Loucy (cell line): Measurements from ENCODE around the gene PTGS2.
"Not testable (repeated sequence)": the region's sequence is repeated elsewhere in the genome, so short reads cannot be mapped to it uniquely, and the experiment has no call there.

Source experiments
- H2AFZ ChIP-seq: fragments of 200-600 bp; sonication (generic); 2 replicates; pipeline ENCODE4 v1.6.0; 2016; ENCODE audit warnings: antibody characterized with exemption, mild to moderate bottlenecking, low read length, moderate library complexity
- H3F3A ChIP-seq: fragments of 200-600 bp; 2 replicates; pipeline ENCODE4 v1.6.0; 2016; ENCODE audit warnings: antibody characterized with exemption, low read depth, mild to moderate bottlenecking
- H3K27me3 ChIP-seq: fragments of 200-600 bp; sonication (generic); 2 replicates; pipeline ENCODE4 v1.6.1; 2014; ENCODE audit warnings: low read length, mild to moderate bottlenecking; ENCODE audit not compliant: insufficient read depth, poor library complexity, severe bottlenecking
- H3K36me3 ChIP-seq: fragments of 200-600 bp; sonication (generic); 2 replicates; pipeline ENCODE4 v1.6.1; 2016; ENCODE audit warnings: low read length; ENCODE audit not compliant: insufficient read depth
- H3K4me1 ChIP-seq: fragments of 200-600 bp; sonication (generic); 2 replicates; pipeline ENCODE4 v1.5.1; 2014; ENCODE audit warnings: low read length, mild to moderate bottlenecking; ENCODE audit not compliant: insufficient read depth, poor library complexity, severe bottlenecking
- H3K4me2 ChIP-seq: fragments of 200-600 bp; sonication (generic); 2 replicates; pipeline ENCODE4 v1.6.0; 2014; ENCODE audit warnings: antibody characterized with exemption, low read length, low read depth, mild to moderate bottlenecking; ENCODE audit not compliant: poor library complexity, severe bottlenecking
- H3K4me3 ChIP-seq: fragments of 200-600 bp; sonication (generic); 2 replicates; pipeline ENCODE4 v1.5.1; 2014; ENCODE audit warnings: low read length, mild to moderate bottlenecking, mixed read lengths; ENCODE audit not compliant: poor library complexity, severe bottlenecking
- H3K79me2 ChIP-seq: fragments of 200-600 bp; sonication (generic); 2 replicates; pipeline ENCODE4 v1.6.1; 2014; ENCODE audit warnings: low read length; ENCODE audit not compliant: insufficient read depth
- H3K9ac ChIP-seq: fragments of 200-600 bp; sonication (generic); 2 replicates; pipeline ENCODE4 v1.6.0; 2014; ENCODE audit warnings: mild to moderate bottlenecking, low read depth, low read length, moderate library complexity; ENCODE audit not compliant: poor library complexity, severe bottlenecking
- H3K9me2 ChIP-seq: fragments of 200-600 bp; sonication (generic); replicated peaks from 2 replicates; pipeline ENCODE4 v1.6.1; 2016; ENCODE audit warnings: low read depth, low read length, mixed read lengths
- H3K9me3 ChIP-seq: fragments of 200-600 bp; sonication (generic); 2 replicates; pipeline ENCODE4 v1.6.1; 2014; ENCODE audit warnings: mild to moderate bottlenecking, antibody characterized with exemption, low read length, low read depth; ENCODE audit not compliant: insufficient read depth
- H4K20me1 ChIP-seq: fragments of 200-600 bp; sonication (generic); 2 replicates; pipeline ENCODE4 v1.6.0; 2014; ENCODE audit warnings: antibody characterized with exemption, low read length, mild to moderate bottlenecking; ENCODE audit not compliant: insufficient read depth, poor library complexity, severe bottlenecking
- EZH2phosphoT487 ChIP-seq: fragments of 200-600 bp; IDR thresholded peaks from 2 replicates; pipeline ENCODE4 v1.6.1; 2018; ENCODE audit warnings: antibody characterized with exemption, mild to moderate bottlenecking, moderate library complexity, borderline replicate concordance
- TF ChIP-seq, protein P1 (sequence below): fragments of 200-600 bp; sonication (generic); conservative IDR thresholded peaks from 2 replicates; pipeline ENCODE4 v1.5.1; 2014; ENCODE audit warnings: mild to moderate bottlenecking, antibody characterized with exemption, low read length

Gene PTGS2

DNA sequence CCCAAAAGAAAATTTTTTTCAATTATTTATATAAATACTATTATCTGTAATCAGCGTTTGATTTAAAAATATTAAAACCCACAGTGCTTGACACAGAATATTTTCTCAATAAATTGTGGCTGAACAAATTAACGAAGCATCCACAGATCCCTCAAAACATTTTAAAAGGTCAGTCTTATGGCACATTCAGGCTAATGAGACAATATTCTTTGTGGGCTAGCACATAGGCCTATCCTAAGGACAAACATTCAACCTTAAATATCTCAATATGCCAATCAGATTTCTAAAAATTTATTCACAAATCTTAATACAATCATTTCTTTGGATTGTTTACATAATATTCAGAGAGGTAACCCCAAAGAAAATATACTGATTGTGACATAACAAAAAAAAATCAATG, 8.1 kb downstream of the PTGS2 start:
- no peaks in the 10 kb centered on the region for H3K4me1 ChIP-seq
- H3K79me2 ChIP-seq = no peaks in the 10 kb centered on the region
- no peak overlapping the region for H3K4me2 ChIP-seq
- H3K27me3 ChIP-seq = no peaks in the 10 kb centered on the region
- H3K9me2 ChIP-seq = no peaks in the 10 kb centered on the region
- no peak overlapping the region for H3K4me3 ChIP-seq
- no peaks in the 10 kb centered on the region for H3K9me3 ChIP-seq
- no peaks in the 10 kb centered on the region for H4K20me1 ChIP-seq
- TF ChIP-seq, protein P1, sequence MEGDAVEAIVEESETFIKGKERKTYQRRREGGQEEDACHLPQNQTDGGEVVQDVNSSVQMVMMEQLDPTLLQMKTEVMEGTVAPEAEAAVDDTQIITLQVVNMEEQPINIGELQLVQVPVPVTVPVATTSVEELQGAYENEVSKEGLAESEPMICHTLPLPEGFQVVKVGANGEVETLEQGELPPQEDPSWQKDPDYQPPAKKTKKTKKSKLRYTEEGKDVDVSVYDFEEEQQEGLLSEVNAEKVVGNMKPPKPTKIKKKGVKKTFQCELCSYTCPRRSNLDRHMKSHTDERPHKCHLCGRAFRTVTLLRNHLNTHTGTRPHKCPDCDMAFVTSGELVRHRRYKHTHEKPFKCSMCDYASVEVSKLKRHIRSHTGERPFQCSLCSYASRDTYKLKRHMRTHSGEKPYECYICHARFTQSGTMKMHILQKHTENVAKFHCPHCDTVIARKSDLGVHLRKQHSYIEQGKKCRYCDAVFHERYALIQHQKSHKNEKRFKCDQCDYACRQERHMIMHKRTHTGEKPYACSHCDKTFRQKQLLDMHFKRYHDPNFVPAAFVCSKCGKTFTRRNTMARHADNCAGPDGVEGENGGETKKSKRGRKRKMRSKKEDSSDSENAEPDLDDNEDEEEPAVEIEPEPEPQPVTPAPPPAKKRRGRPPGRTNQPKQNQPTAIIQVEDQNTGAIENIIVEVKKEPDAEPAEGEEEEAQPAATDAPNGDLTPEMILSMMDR = no peak
- TF ChIP-seq EZH2phosphoT487 = no peak
- no peak overlapping the region for H2AFZ ChIP-seq
- H3K9ac ChIP-seq = no peak overlapping the region
- no peaks in the 10 kb centered on the region for H3K36me3 ChIP-seq
- H3F3A ChIP-seq = no peaks in the 10 kb centered on the region

- Histone ChIP-seq H3K36me3 (no peaks in the 10 kb centered on the region), H3F3A (no peaks in the 10 kb centered on the region), H3K9me3 (no peaks in the 10 kb centered on the region), H3K4me2 (no peak overlapping the region), H3K79me2 (no peaks in the 10 kb centered on the region), H4K20me1 (no peaks in the 10 kb centered on the region), H3K9ac (no peak overlapping the region), H3K9me2 (no peaks in the 10 kb centered on the region), H3K4me3 (no peak overlapping the region), H3K27me3 (no peaks in the 10 kb centered on the region), H2AFZ (no peak overlapping the region), H3K4me1 (no peaks in the 10 kb centered on the region)
- TF ChIP-seq EZH2phosphoT487 = no peak
- TF ChIP-seq, protein P1 = no peak
Observed at GRCh38 chr1:186671136-186671825, 8.9 kb downstream of the PTGS2 start.

DNA sequence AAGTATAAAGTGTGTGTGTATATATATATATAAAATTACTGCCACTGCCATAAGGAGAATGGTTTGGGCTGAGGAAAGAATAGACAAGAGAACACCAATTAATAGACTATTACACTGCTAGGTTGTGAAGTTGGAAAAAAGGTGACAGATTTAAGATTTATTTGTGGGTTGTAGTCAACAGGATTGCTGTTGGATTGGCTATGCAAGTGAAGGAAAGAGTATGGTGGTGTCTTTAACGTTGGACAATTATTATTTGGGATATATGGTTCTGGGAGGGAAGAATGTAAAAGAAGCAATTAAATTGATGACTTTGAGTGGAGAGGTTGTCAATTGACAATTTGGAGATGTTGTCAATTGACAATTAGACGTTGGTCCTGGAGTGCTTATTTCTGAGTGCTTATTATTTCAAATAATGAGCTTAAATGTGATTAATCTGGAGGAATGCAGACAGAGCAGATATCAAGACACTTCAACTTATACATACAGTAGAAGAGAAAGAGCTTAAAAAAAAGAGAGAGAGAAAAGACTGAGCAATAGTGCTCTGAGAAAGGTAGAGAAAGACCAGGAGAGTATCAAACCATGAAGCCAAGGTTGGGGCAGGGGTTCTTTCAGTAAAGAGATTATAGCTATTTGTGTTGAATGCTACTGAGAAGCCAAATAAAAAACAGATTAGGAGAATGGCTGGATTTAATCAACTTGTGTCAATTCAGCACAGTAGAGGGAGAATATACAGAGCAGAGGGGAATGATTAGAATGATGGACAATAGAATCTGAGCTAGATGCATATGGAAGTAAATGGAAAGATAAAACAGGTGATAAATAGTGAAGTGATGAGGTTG, 9.7 kb downstream of the PTGS2 start:
- no peaks in the 10 kb centered on the region for H3K9me3 ChIP-seq
- H3K79me2 ChIP-seq = no peaks in the 10 kb centered on the region
- no peak overlapping the region for H3K4me3 ChIP-seq
- no peak overlapping the region for H3K9ac ChIP-seq
- H3K36me3 ChIP-seq = no peaks in the 10 kb centered on the region
- no peaks in the 10 kb centered on the region for H3K9me2 ChIP-seq
- H2AFZ ChIP-seq = no peak overlapping the region
- no peak overlapping the region for H3K4me2 ChIP-seq
- no peak for TF ChIP-seq EZH2phosphoT487
- TF ChIP-seq, protein P1 = no peak
- H3F3A ChIP-seq = no peaks in the 10 kb centered on the region
- H4K20me1 ChIP-seq = no peaks in the 10 kb centered on the region
- no peaks in the 10 kb centered on the region for H3K4me1 ChIP-seq
- H3K27me3 ChIP-seq = no peaks in the 10 kb centered on the region

GRCh38 chr1:186669784-186670183, 10.4 kb downstream of the PTGS2 start:
- not testable (repeated sequence) for H3K9ac ChIP-seq, H3K9me2 ChIP-seq, H3K4me3 ChIP-seq, H3K36me3 ChIP-seq, H3K79me2 ChIP-seq, H3F3A ChIP-seq, H3K4me2 ChIP-seq, H3K4me1 ChIP-seq, H4K20me1 ChIP-seq, H3K27me3 ChIP-seq, H3K9me3 ChIP-seq, H2AFZ ChIP-seq

DNA sequence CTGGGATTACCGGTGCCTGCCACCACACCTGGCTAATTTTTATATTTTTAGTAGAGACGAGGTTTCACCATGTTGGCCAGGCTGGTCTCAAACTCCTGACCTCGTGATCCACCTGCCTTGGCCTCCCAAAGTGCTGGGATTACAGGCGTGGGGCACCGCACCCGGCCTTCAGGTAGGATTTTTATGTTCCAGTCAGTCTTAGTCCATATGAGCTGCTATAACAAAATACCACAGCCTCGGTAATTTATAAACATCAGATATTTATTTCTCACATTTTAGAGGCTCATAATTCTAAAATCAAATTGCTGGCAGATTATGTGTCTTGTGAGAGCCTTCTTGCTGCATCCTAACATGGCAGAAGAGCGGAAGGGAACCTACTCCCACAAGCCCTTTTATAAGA, 16.0 kb downstream of the PTGS2 start:
- not testable (repeated sequence) for H3K9me2 ChIP-seq, H3K4me1 ChIP-seq, H3K9ac ChIP-seq, H4K20me1 ChIP-seq, H3K36me3 ChIP-seq, H2AFZ ChIP-seq, H3K79me2 ChIP-seq, H3K4me2 ChIP-seq, H3F3A ChIP-seq, H3K4me3 ChIP-seq, H3K9me3 ChIP-seq, H3K27me3 ChIP-seq
